HEK293T (cell line): Measurements from ENCODE around the gene SLC26A1.
"Not testable (repeated sequence)": the region's sequence is repeated elsewhere in the genome, so short reads cannot be mapped to it uniquely, and the experiment has no call there.

ENCODE experiments used
- CTCF ChIA-PET: fragments of 350-600 bp; formaldehyde crosslinking; extraction: SDS; loops from one replicate; lab custom pipeline; 2021; ENCODE audit warnings: antibody characterized with exemption, inconsistent platforms; lab: Yijun Ruan, JAX
- POLR2A ChIA-PET: fragments of 350-600 bp; formaldehyde crosslinking; extraction: SDS; loops from one replicate; lab custom pipeline; 2020; ENCODE audit warnings: antibody characterized with exemption, inconsistent platforms; lab: Yijun Ruan, JAX
- DNase-seq: peaks from one replicate; pipeline ENCODE4 v3.0.0; 2012; ENCODE audit warnings: mixed read lengths; ENCODE audit errors: extremely low spot score
- ARNT ChIP-seq: fragments of 450-650 bp; IDR thresholded peaks from 2 replicates; pipeline ENCODE4 v1.6.1; 2017; ENCODE audit warnings: mild to moderate bottlenecking
- BHLHE40 ChIP-seq: fragments of 450-650 bp; IDR thresholded peaks from 2 replicates; pipeline ENCODE4 v1.6.1; 2016; ENCODE audit warnings: mild to moderate bottlenecking, moderate library complexity, borderline replicate concordance
- CTBP1 ChIP-seq: fragments of 450-650 bp; IDR thresholded peaks from 2 replicates; pipeline ENCODE4 v1.6.1; 2016; ENCODE audit warnings: borderline replicate concordance
- ELF4 ChIP-seq: fragments of 450-650 bp; IDR thresholded peaks from 2 replicates; pipeline ENCODE4 v1.6.1; 2017; ENCODE audit warnings: antibody characterized with exemption
- FOXA1 ChIP-seq: fragments of 450-650 bp; IDR thresholded peaks from 2 replicates; pipeline ENCODE4 v1.6.1; 2016; ENCODE audit warnings: mild to moderate bottlenecking
- FOXK2 ChIP-seq: fragments of 450-650 bp; IDR thresholded peaks from 2 replicates; pipeline ENCODE4 v1.6.1; 2016; ENCODE audit warnings: mild to moderate bottlenecking
- FOXM1 ChIP-seq: fragments of 450-650 bp; IDR thresholded peaks from 2 replicates; pipeline ENCODE4 v1.6.1; 2017; ENCODE audit warnings: mild to moderate bottlenecking, borderline replicate concordance
- HDGF ChIP-seq: fragments of 450-650 bp; IDR thresholded peaks from 2 replicates; pipeline ENCODE4 v1.6.1; 2017; ENCODE audit warnings: antibody characterized with exemption, borderline replicate concordance
- L3MBTL2 ChIP-seq: fragments of 450-650 bp; conservative IDR thresholded peaks from 2 replicates; pipeline ENCODE4 v1.6.1; 2016; ENCODE audit warnings: mild to moderate bottlenecking
- LEF1 ChIP-seq: fragments of 450-650 bp; IDR thresholded peaks from 2 replicates; pipeline ENCODE4 v1.6.1; 2017; ENCODE audit warnings: mild to moderate bottlenecking, borderline replicate concordance
- NFRKB ChIP-seq: fragments of 450-650 bp; IDR thresholded peaks from 2 replicates; pipeline ENCODE4 v1.6.1; 2016; ENCODE audit warnings: mild to moderate bottlenecking, moderate library complexity
- SP1 ChIP-seq: fragments of 450-650 bp; IDR thresholded peaks from 2 replicates; pipeline ENCODE4 v1.6.1; 2017
- SUZ12 ChIP-seq: fragments of 450-650 bp; IDR thresholded peaks from 2 replicates; pipeline ENCODE4 v1.6.1; 2016; ENCODE audit warnings: mild to moderate bottlenecking
- TARDBP ChIP-seq: fragments of 450-650 bp; IDR thresholded peaks from 2 replicates; pipeline ENCODE4 v1.6.1; 2016
- ZNF384 ChIP-seq: fragments of 450-650 bp; IDR thresholded peaks from 2 replicates; pipeline ENCODE4 v1.6.1; 2016
- TF ChIP-seq, protein P1 (sequence below): fragments of 450-650 bp; IDR thresholded peaks from 2 replicates; pipeline ENCODE4 v1.6.1; 2016

The SLC26A1 gene

GRCh38 chr4:946517-947471 is 46.4 kb downstream of the SLC26A1 start:
- no peak for TF ChIP-seq TARDBP
- no peak for DNase-seq
- CTCF ChIA-PET, result no interaction called here
- POLR2A ChIA-PET, result no interaction called here

DNA sequence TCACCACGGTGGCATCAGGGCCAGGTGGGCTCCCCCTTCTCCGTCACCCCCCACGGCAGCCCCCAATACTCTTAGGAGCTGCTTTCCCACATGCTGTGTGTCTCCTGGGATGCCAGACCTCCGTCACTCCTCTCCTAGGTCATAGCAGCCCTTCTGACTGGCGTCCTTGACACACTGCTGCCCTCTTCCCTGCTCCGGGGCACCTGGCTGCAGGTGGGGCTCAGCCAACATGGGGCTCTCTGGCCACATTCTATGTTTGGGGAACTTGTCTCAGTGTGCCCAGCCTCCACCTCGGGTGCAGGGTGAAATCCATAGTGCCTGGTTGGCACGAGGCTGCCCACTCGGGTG is 47.1 kb downstream of the SLC26A1 start:
- CTCF ChIA-PET, result no interaction called here

DNA sequence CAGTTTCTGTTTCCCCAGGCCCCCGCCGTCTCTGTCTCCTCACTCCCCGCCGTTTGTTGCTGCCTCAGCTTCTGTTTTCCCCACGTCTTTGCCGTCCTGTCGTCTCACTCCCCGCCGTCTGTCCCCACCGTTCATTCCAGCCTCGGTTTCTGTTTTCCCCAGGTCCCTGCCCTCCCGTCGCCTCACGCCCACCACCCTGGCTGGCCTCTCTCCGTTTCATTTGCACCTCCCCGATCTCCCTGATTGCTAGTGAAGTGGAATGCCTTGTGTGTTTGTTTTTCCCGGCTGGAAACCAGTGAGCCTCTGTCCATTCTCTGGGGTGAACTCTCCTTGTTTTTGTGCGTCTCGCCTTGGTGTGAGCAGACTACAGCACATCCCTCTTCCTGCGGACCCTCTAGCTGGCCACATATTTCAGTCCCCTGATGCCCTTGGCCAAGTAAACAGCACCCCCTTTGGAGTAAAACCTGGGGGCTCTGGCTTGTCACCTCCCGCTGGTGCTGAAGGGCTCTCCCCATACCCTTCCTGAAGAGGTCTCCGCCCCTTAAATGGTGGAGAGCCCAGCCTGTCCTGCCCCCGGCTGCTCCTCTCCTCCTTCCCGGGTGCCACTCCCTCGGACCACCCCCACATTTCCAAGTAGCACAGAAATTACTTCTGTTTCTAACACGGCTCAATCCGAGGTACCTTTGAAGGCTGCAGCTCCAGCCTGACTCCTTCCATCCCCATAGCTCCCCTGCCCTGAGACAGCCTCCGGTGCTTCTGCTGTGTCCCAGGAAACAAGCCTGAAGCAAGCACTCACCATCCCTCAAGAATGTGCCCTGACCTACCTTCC is 47.7 kb downstream of the SLC26A1 start:
- ChIA-PET POLR2A (interaction anchor here (1.3 kb wide), 1 partner anchor 14 kb away, joined by 4 read pairs; the partner anchor contains the start of genes GAK and TMEM175), CTCF (no interaction called here)
- no peak for DNase-seq
- TF ChIP-seq, protein P1, sequence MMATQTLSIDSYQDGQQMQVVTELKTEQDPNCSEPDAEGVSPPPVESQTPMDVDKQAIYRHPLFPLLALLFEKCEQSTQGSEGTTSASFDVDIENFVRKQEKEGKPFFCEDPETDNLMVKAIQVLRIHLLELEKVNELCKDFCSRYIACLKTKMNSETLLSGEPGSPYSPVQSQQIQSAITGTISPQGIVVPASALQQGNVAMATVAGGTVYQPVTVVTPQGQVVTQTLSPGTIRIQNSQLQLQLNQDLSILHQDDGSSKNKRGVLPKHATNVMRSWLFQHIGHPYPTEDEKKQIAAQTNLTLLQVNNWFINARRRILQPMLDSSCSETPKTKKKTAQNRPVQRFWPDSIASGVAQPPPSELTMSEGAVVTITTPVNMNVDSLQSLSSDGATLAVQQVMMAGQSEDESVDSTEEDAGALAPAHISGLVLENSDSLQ, result no peak
- TF ChIP-seq SUZ12, result no peak
- TF ChIP-seq FOXA1, result no peak
- no peak for TF ChIP-seq ZNF384
- TF ChIP-seq LEF1, result no peak
- no peak for TF ChIP-seq BHLHE40
- no peak for TF ChIP-seq ARNT
- TF ChIP-seq L3MBTL2, result no peak
- no peak for TF ChIP-seq TARDBP
- no peak for TF ChIP-seq FOXM1
- no peak for TF ChIP-seq NFRKB
- TF ChIP-seq ELF4, result no peak
- TF ChIP-seq HDGF, result no peak

More for the DNA sequence above, 47.1 kb downstream of the SLC26A1 start:
- TF ChIP-seq LEF1 (no peak), CTBP1 (no peak), FOXM1 (no peak), FOXA1 (no peak), ZNF384 (no peak), ARNT (no peak), ELF4 (no peak), NFRKB (no peak), SP1 (no peak), FOXK2 (no peak), L3MBTL2 (no peak), HDGF (no peak), BHLHE40 (no peak), TARDBP (no peak), SUZ12 (no peak)
- TF ChIP-seq, protein P1, result no peak
- DNase-seq, result no peak
- POLR2A ChIA-PET, result interaction anchor here (1.3 kb wide), 1 partner anchor 14 kb away, joined by 4 read pairs; the partner anchor contains the start of genes GAK and TMEM175

DNA sequence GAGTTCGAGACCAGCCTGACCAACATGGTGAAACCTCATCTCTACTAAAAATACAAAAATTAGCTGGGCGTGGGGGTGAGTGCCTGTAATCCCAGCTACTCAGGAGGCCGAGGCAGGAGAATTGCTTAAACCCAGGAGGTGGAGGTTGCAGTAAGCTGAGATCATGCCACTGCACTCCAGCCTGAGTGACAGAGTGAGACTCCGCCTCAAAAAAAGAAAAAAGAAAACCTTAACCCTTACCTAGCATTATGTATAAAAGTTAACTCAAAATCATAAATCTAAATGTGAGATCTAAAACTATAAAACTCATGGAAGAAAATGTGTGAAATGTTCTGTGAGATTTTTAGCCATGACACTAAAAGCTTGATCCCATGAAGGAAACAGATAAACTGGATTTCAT is 53.7 kb downstream of the SLC26A1 start:
- POLR2A ChIA-PET, DNase-seq: not testable (repeated sequence)
- TF ChIP-seq, protein P1, result peak; percentile 76
- CTCF ChIA-PET, result interaction anchor here (0.7 kb wide), 1 partner anchor 13 kb away, joined by 4 read pairs; no protein-coding TSS in a partner anchor
